Activated CD8-positive, alpha-beta T cell treated with anti-CD3 and anti-CD28 coated beads, Interleukin-2, amount 10 ng/mL, durations not matched to agents 7 days and 5 days (primary cell): ENCODE results near the gene NPM3. TPM values are rescaled to one million over a fixed set of nuclear protein-coding genes. Genes with fewer than 3 reads are reported as not detected.

Experiments
- ATAC-seq: fragments of 150-1000 bp; cut with Tn5 transposase; one replicate; pipeline ENCODE4 v1.10.0; 2021; ENCODE audit warnings: moderate library complexity
- CTCF ChIA-PET: fragments of 350-600 bp; sonication (Branson Sonifier 250); formaldehyde crosslinking; loops from one replicate; lab custom pipeline; 2021; ENCODE audit warnings: antibody characterized with exemption; lab: Charles Lee
- POLR2A ChIA-PET: fragments of 350-600 bp; sonication (Branson Sonifier 250); formaldehyde crosslinking; loops from one replicate; lab custom pipeline; 2021; ENCODE audit warnings: antibody characterized with exemption; lab: Charles Lee
- DNase-seq: peaks from one replicate; pipeline ENCODE4 v3.0.0-alpha.2; 2020
- H3K27ac Mint-ChIP-seq: one replicate; pipeline ENCODE4 v1.8.0; 2021; ENCODE audit warnings: mild to moderate bottlenecking, mixed read lengths
- H3K27me3 Mint-ChIP-seq: one replicate; pipeline ENCODE4 v1.8.0; 2021; ENCODE audit warnings: low read depth, mixed read lengths
- H3K36me3 Mint-ChIP-seq: one replicate; pipeline ENCODE4 v1.8.0; 2021; ENCODE audit warnings: low read depth, mixed read lengths
- H3K4me1 Mint-ChIP-seq: one replicate; pipeline ENCODE4 v1.8.0; 2021; ENCODE audit warnings: low read depth, mixed read lengths
- H3K4me3 Mint-ChIP-seq: one replicate; pipeline ENCODE4 v1.8.0; 2021; ENCODE audit warnings: mild to moderate bottlenecking, mixed read lengths
- H3K9me3 Mint-ChIP-seq: one replicate; pipeline ENCODE4 v1.8.0; 2022; ENCODE audit warnings: mixed read lengths; ENCODE audit not compliant: insufficient read depth
- total RNA-seq, 2 experiments: library from RNA; stranded (reverse); gene quantifications; one replicate each; pipeline ENCODE4 v1.2.3, GENCODE V29; 2021

The NPM3 gene
- total RNA-seq, 2 experiments from 2014 or later = 49.7 to 58.3 TPM

DNA sequence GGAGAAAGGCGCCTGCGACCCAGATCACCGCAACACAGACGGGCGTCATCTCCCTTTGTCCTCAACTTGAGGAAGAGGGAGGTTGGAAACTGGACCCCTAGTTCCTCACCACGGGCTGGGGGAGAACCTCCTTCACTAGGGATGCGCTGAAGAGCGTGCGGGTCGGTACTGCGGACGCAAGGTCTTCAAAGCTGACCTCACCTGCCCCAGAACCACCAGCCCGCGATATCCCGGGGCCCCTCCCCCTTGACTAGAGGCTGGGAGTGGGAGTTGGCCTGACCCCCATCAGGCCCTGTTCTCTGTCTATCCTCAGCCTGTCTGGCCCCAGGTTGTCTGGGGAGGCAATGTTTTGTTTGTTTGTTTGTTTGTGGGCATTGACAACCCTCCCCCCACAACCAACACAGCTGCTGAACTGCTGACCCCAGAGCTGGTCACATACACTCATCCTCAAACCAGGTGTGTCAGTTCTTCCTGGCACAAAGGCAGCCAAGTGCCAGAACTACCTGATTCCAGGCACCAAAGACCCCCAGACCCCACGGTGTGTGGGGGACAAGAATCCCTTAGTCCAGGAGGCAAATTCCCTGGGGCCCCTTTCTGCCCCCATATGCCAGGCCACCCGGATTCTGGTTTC lies 2.9 kb downstream of the NPM3 start:
- no peak for DNase-seq
- H3K4me3 Mint-ChIP-seq = peak overlapping the region; percentile 69
- peaks cover 22% of the 10 kb centered on the region for H3K27me3 Mint-ChIP-seq
- ChIA-PET CTCF (interaction anchor here (1.3 to 7.9 kb wide), 16 partner anchors 8 to 568 kb away, joined by 3 to 242 read pairs (median 8); partner anchors contain the start of genes DPCD, FBXW4, OGA and POLL), POLR2A (interaction anchor here (1.1 to 1.3 kb wide), 2 partner anchors 38 to 177 kb away, joined by 4 read pairs; partner anchors contain the start of gene OGA)
- peak overlapping the region; percentile 60 for H3K27ac Mint-ChIP-seq
- no peaks in the 10 kb centered on the region for H3K9me3 Mint-ChIP-seq
- peaks cover 57% of the 10 kb centered on the region for H3K4me1 Mint-ChIP-seq
- no peak for ATAC-seq
- H3K36me3 Mint-ChIP-seq = peaks cover 22% of the 10 kb centered on the region

DNA sequence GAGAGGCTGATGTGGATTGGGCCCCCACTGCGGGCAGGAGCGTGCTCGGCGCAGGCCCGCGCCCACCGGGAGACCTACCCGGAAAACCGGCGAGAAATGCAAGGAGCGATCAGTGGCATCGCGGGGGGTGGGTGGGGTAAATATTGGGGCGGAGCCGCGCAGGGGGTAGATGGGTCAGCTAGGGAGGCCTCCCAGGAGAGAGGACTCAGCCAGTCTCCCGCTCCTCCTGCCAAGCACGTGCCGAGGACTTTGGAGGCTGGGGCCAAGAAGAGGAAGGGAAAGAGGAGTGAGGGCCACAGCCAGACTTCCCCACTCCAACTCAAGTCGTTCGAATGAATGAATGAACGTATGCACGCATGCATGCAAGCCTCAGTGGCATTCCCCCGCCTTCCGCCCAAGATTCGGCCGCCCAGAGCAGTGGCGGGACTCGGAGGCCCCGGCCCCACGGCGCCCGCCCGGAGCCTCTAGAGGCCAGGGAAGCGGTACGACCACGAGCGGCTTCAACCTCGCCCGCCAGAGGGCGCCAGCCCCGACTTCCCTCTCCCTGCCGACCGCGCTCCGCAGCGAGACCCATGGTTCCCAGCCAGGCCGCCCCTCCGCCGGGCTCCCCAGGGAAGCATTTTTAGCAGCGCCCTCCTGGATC lies 3.6 kb downstream of the NPM3 start:
- DNase-seq = peak; percentile 87

DNA sequence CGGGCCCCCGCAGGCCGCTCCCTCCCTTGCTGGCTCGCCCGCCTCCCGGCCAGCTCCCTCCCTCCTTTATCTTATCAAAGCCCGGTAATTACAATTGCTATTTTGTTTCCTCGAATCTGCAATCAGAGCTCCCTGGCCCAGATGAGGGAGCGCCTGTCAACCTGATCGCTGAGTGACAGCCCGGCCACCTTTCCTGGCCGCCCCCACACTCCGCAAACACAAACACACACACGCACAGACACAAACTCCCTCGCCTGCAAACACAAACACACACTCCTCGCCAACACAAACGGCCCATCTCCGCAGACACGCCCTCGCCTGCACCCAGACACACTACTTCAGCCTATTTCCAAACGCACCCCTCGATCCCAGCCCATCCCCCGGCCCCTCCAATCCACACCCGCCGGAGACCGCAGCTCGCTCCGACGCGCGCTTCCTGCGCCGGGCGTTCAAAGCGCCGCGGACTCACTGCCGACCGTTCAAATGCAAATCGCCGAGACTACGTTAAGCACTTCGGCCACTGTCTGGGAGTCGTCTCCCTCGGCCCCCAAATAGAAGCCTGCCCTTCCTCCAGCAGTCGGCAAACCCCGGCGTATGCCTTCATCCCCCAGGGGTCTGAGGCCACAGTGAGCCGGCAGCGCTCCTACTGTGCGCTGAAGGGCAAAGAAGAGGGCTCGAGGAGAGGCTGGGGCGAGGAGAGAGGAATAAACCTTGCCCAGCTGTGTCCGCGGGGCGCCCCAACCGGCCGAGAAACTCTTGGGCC lies 4.3 kb downstream of the NPM3 start:
- Mint-ChIP-seq H3K4me1 (peaks cover 51% of the 10 kb centered on the region), H3K9me3 (no peaks in the 10 kb centered on the region), H3K27ac (no peak overlapping the region), H3K27me3 (peaks cover 34% of the 10 kb centered on the region), H3K4me3 (peak overlapping the region; percentile 69), H3K36me3 (peaks cover 13% of the 10 kb centered on the region)
- DNase-seq (peak; percentile 28), ATAC-seq (no peak)
- CTCF ChIA-PET = interaction anchor here (0.6 to 7.9 kb wide), 5 partner anchors 7 to 313 kb away, joined by 3 to 242 read pairs (median 4); no protein-coding TSS in a partner anchor
- POLR2A ChIA-PET = no interaction called here

More for the DNA sequence above, 3.6 kb downstream of the NPM3 start:
- ChIA-PET CTCF (interaction anchor here (1.5 to 7.9 kb wide), 11 partner anchors 7 to 230 kb away, joined by 3 to 242 read pairs (median 8); partner anchors contain the start of genes DPCD, OGA and POLL), POLR2A (interaction anchor here (1.3 kb wide), 1 partner anchor 39 kb away, joined by 4 read pairs; the partner anchor contains the start of gene OGA)
- Mint-ChIP-seq H3K9me3 (no peaks in the 10 kb centered on the region), H3K4me3 (peak overlapping the region; percentile 69), H3K4me1 (peaks cover 58% of the 10 kb centered on the region), H3K27ac (peak overlapping the region; percentile 60), H3K27me3 (peaks cover 27% of the 10 kb centered on the region), H3K36me3 (peaks cover 18% of the 10 kb centered on the region)
- ATAC-seq = peak; percentile 65

DNA sequence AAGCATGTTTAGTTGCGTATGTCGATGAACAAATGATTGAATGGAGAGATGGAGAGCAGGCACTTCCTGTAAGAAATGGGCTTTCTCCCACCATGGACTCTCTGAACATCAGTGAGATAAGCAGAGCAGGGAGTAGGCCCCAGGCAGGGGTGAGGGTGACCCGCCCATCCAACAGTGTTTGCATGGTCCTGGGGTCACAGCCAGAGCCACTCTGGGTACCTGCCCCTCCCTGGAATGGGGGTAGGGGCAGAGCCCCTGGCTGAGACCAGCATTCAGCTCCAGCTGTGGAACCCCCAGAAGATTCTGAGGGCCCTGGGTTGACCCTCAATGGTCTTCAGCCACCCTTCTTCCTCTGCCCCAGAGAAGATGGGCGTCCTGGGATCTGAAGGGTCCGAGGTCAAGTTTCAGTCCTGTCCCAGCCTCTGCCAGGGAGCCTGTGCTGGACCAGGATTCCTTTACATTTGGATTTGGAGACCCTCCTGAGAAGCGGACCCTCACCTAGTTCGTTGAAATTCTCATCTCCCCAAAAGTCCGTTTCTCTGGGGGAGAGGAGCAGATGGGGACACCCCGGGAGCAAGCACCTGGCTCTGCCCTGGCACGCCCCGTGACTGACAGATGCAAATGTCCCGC lies 5.0 kb downstream of the NPM3 start:
- Mint-ChIP-seq H3K4me3 (peak overlapping the region; percentile 69), H3K27me3 (peaks cover 41% of the 10 kb centered on the region)

DNA sequence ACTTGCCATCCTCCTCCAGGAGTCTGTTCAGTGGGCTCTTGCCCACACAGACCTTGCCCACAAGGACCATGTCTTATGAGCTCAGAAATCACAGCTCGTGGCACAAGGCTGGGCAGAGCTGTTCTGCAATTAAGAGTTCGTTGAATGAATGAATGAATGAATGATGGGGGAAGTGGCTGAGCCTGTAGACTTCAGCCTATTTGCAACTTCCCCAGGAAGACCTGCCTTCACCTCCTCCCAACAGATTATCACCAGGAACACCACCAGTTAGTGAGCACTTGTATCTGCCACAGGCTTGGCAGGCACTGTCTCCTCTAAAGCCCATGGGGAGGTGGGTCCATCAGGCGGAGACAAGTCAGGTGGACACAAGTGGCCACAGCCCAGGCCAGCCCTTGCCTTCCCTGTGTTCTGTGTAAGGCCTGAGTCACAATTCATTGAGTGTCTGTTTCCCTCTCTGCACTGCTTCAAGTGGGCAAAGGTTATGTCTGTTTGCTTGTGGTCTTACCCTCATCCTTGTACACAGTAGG lies 5.6 kb downstream of the NPM3 start:
- Mint-ChIP-seq H3K4me1 (peaks cover 42% of the 10 kb centered on the region), H3K27me3 (peaks cover 46% of the 10 kb centered on the region), H3K36me3 (peaks cover 6% of the 10 kb centered on the region), H3K27ac (no peak overlapping the region), H3K4me3 (no peak overlapping the region), H3K9me3 (no peaks in the 10 kb centered on the region)
- ChIA-PET POLR2A (no interaction called here), CTCF (interaction anchor here (0.5 kb wide), 1 partner anchor 13 kb away, joined by 3 read pairs; no protein-coding TSS in a partner anchor)
- ATAC-seq (no peak), DNase-seq (no peak)

More for the DNA sequence above, 5.0 kb downstream of the NPM3 start:
- ChIA-PET CTCF (interaction anchor here (0.6 to 7.9 kb wide), 3 partner anchors 20 to 313 kb away, joined by 3 to 242 read pairs (median 4); no protein-coding TSS in a partner anchor), POLR2A (no interaction called here)
- Mint-ChIP-seq H3K4me1 (peaks cover 46% of the 10 kb centered on the region), H3K27ac (no peak overlapping the region), H3K36me3 (peaks cover 10% of the 10 kb centered on the region), H3K9me3 (no peaks in the 10 kb centered on the region)
- DNase-seq (no peak), ATAC-seq (no peak)

DNA sequence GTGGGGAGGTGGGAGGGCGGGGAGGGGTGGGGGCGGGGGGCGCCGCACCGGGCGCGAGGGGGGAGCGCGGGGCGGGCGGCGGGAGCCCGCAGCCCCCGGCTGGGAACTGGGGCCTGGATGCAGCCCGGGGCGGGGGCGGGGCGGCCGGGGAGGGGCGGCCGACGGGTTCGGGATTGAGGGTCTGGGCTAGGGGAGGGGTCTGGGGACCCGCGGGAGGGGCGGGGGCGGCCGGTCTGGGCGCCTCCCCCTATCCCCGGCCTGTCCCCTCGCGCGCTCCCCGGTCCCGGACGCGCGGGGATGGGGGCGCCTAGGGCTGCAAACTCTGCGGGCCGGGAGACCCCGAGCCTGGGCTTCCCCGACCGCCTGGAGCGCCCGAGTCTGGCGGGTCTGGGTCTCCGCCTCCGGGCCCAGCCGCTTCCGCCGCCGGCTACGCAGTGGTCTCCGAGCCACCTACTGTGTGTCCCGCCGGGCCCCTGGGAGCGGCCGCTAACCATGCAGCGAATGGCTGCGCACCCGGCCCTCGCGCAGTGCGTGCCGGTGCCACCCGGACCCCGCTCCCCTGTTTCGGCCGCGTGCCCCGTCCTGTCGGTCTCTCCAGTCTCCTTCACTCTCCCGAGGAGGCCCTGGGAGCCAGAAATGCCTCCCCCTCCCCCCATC lies 7.0 kb downstream of the NPM3 start:
- Mint-ChIP-seq H3K27me3 (peaks cover 59% of the 10 kb centered on the region), H3K27ac (no peak overlapping the region), H3K9me3 (no peaks in the 10 kb centered on the region), H3K4me3 (no peak overlapping the region), H3K36me3 (peaks cover 6% of the 10 kb centered on the region), H3K4me1 (peaks cover 29% of the 10 kb centered on the region)
- ATAC-seq = no peak
- DNase-seq = no peak
- ChIA-PET CTCF (interaction anchor here (0.7 kb wide), 1 partner anchor 174 kb away, joined by 4 read pairs; no protein-coding TSS in a partner anchor), POLR2A (no interaction called here)

DNA sequence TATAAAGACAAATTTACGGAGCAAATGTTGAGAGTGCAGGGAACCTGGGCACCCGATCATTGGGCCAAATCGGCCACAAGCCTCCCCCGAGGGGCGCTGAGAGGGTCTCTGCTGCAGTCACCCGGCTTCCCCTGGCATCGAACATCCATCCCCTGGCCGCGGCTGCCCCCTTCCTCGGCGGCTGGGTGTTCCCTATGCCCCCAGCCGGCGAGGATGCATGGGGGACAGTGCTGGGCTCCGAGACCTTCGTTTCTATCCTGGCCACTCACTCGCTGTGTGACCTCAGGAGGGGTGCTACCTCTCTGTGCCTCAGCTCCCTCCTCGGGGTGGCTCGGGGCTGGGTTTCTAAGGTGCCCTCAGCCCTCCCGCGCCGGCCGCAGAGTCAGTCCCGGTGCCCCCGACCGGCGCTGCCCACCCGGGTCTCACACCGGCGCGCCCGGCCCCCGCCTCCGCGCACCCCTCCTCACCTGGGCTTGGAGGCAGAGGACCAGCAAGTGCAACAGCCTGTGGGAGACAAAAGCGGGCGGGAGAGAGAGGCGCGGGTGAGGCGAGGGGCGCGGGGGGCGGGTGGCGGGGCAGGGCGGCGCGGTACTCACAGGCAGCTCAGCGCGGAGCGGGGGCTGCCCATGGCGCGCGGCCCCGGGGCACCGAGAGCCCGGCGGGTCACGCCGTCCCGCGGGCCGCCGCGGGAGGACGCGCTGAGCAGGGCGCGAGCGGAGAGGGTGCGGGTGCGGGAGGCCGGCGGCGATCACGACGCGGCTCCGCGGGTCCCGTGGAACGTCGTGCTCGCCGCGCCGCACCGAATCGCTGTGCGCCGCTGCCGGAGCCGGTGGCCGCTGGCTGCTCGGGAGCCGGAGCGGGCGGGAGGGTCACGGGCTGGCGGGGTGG lies 7.7 kb downstream of the NPM3 start, which contains the start of gene FGF8:
TSS of gene FGF8 (minus strand) at position 842 of the 888 bp plus-strand sequence. CDS start at position 628, 214 bp downstream.
- peaks cover 6% of the 10 kb centered on the region for H3K36me3 Mint-ChIP-seq
- H3K27me3 Mint-ChIP-seq = peaks cover 62% of the 10 kb centered on the region
- H3K9me3 Mint-ChIP-seq = no peaks in the 10 kb centered on the region
- ATAC-seq = no peak
- H3K4me1 Mint-ChIP-seq = peaks cover 25% of the 10 kb centered on the region
- ChIA-PET POLR2A (no interaction called here), CTCF (interaction anchor here (4.9 kb wide), 1 partner anchor 172 kb away, joined by 34 read pairs; no protein-coding TSS in a partner anchor)
- DNase-seq = no peak
- no peak within 1 kb of the TSS for H3K4me3 Mint-ChIP-seq
- H3K27ac Mint-ChIP-seq = no peak within 1 kb of the TSS

DNA sequence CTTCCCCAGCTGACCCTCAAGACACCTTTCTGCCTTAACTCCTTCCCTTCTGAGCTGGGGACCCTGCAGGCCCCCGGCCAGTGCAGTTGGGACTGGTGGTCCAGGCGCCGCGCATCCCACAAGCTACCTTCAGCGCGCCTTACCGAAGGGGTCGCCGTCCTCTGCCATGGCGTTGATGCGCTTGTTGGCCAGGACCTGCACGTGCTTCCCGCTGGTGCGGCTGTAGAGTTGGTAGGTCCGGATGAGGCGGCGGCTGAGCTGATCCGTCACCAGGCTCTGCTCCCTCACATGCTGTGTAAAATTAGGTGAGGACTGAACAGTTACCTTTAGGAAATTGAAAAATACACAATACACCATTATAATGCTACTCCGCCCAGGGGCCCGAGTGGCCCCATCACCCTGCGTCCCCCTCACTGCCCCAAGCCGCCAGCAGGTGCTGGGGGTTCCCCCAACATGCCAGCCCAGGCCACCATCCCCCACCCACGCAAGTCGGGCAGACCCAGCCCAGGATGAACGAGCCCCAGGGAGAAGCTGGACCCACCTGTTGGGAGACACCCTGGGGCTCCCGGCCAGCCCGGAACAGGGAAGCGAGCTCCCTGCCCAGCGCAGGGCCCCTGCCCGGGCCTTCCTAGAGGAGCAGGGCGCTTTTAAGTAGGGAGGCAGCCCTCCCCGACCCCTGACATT lies 8.5 kb downstream of the NPM3 start:
- H3K27me3 Mint-ChIP-seq = peaks cover 62% of the 10 kb centered on the region
- DNase-seq (no peak), ATAC-seq (no peak)
- H3K27ac Mint-ChIP-seq = no peak overlapping the region
- ChIA-PET POLR2A (no interaction called here), CTCF (interaction anchor here (4.9 kb wide), 1 partner anchor 172 kb away, joined by 34 read pairs; no protein-coding TSS in a partner anchor)
- peaks cover 17% of the 10 kb centered on the region for H3K4me1 Mint-ChIP-seq
- H3K4me3 Mint-ChIP-seq = no peak overlapping the region
- H3K9me3 Mint-ChIP-seq = no peaks in the 10 kb centered on the region
- peaks cover 6% of the 10 kb centered on the region for H3K36me3 Mint-ChIP-seq

DNA sequence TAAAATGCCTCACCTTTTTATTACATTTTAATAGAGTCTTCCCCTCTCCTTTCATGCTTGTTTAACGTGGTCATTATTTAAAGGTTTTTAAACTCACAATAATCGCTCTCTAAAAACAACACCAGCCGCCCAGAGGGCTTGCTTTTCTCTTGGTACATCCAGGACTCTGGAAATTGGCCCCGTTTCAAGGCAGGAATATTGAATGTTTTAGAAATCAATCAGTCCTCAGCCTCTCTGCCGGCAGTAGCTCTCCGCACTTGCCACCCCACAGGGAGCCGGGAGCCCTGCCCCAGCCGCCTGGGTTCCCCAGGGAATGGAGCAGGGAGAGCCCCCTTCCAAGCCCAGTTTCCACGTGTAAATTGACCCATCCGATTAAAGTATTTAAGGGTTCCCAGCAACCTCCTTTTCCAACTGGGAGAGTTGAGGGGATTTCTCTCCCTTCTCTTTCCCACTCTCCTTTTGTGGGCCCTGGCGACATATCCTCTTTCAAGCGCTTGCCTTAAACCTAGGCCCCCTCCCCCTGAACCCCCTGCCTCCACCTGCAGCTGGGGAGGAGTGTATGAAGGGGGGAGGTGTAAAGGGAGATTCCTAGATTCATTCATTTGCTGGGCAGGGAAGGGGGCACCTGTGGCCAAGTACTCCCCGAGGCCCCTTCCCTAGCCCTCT lies 9.2 kb downstream of the NPM3 start:
- DNase-seq (no peak), ATAC-seq (no peak)
- H3K4me1 Mint-ChIP-seq = peaks cover 10% of the 10 kb centered on the region
- H3K27me3 Mint-ChIP-seq = peaks cover 61% of the 10 kb centered on the region
- CTCF ChIA-PET = interaction anchor here (1.1 to 4.9 kb wide), 5 partner anchors 7 to 299 kb away, joined by 3 to 34 read pairs (median 12); partner anchors contain the start of gene NPM3
- no peaks in the 10 kb centered on the region for H3K9me3 Mint-ChIP-seq
- H3K36me3 Mint-ChIP-seq = peaks cover 6% of the 10 kb centered on the region
- POLR2A ChIA-PET = no interaction called here
- no peak overlapping the region for H3K4me3 Mint-ChIP-seq
- H3K27ac Mint-ChIP-seq = no peak overlapping the region
